Stimulated activated memory B cell treated with anti-CD40 and anti-IgM and Interleukin-4, amounts not matched to agents 10 μg/mL and 1 μg/mL and 100 μg/mL, for 72 hours (primary cell): Measurements from ENCODE around the gene ABHD12B.

Experiments
- ATAC-seq: fragments of 150-1000 bp; cut with Tn5 transposase; 2 replicates; pipeline ENCODE4 v1.10.0; 2021
- H3K27ac Mint-ChIP-seq: one replicate; pipeline ENCODE4 v1.8.0; 2022; ENCODE audit warnings: mild to moderate bottlenecking, mixed read lengths
- H3K27me3 Mint-ChIP-seq: one replicate; pipeline ENCODE4 v1.8.0; 2022; ENCODE audit warnings: mixed read lengths
- H3K36me3 Mint-ChIP-seq: one replicate; pipeline ENCODE4 v1.8.0; 2022; ENCODE audit warnings: mixed read lengths
- H3K4me1 Mint-ChIP-seq: one replicate; pipeline ENCODE4 v1.8.0; 2022; ENCODE audit warnings: mixed read lengths
- H3K4me3 Mint-ChIP-seq: one replicate; pipeline ENCODE4 v1.8.0; 2022; ENCODE audit warnings: mild to moderate bottlenecking, moderate library complexity, mixed read lengths
- H3K9me3 Mint-ChIP-seq: one replicate; pipeline ENCODE4 v1.8.0; 2022; ENCODE audit warnings: mixed read lengths

ABHD12B gene, protein sequence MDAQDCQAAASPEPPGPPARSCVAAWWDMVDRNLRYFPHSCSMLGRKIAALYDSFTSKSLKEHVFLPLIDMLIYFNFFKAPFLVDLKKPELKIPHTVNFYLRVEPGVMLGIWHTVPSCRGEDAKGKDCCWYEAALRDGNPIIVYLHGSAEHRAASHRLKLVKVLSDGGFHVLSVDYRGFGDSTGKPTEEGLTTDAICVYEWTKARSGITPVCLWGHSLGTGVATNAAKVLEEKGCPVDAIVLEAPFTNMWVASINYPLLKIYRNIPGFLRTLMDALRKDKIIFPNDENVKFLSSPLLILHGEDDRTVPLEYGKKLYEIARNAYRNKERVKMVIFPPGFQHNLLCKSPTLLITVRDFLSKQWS

DNA sequence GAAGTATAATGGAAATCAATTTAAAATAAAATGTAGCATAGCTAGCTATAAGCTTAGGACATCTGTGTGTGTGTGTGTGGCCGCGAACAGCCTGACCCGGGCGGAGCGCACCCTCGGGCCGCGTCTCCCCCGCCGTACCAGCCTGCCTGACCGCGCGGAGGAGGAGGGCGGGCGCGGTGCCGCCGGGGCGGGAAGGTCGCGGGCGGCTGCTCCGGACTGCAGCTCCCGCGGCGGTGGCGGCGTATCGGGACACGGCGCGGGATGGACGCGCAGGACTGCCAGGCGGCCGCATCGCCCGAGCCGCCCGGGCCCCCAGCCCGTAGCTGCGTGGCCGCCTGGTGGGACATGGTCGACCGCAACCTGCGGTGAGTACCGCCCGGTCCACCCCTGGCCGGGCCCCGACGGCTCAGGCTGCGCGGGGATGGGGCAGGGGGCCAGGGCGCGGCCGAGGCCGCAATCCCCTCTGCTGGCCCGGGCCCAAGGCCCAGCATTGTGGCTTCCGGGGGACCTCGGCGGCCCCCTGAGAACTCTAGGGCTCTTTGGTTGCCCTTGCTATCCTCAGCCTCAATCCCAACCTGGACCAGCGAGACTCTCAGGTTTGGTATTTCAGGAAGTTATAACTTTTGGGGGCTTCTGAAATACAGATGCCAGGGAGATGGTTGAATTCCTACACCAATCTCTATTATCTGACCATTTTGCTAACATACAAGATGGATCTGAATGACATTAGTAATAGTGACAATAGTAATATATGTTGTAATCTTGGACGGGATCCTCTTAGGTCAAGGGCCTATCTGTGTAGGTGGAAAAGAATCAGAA is at the start of gene ABHD12B:
ABHD12B (plus strand) TSS at position 140 of the 819 bp plus-strand sequence; CDS start at position 262, 122 bp downstream.
- ATAC-seq: no peak
- no peak within 1 kb of the TSS for H3K27ac Mint-ChIP-seq
- peak within 1 kb of the TSS; percentile 4 for H3K4me3 Mint-ChIP-seq
- peaks cover 47% of the 10 kb centered on the region for H3K4me1 Mint-ChIP-seq
- H3K36me3 Mint-ChIP-seq: no peaks in the 10 kb centered on the region
- H3K9me3 Mint-ChIP-seq: no peaks in the 10 kb centered on the region
- peaks cover 67% of the 10 kb centered on the region for H3K27me3 Mint-ChIP-seq

DNA sequence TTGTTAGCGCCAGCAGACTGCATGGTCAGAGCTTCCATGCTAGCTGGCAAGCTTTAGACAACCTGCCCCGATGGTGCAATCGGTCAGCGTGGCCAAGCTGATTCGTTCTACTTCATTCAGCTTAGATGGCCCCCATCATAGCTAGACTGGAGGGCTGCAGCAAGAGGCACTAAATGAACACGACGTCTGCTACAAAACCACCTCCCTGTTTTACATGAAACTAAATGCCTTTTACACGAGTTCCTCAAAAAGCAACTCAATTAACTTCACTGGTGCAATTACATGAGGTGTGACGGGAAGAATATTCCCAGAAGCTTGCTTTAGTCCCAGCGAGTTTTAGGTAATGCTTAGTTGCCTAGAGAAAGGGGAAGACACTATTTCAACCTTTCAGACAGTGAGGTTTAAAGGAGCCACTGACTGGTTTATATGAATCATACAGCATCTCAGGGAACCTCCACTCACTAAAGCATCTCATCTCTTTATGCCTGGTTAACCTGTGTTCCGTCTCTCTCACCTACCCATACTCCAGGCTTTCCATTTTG is 49.3 kb upstream of the ABHD12B start:
- ATAC-seq: peak; percentile 85
- no peaks in the 10 kb centered on the region for H3K9me3 Mint-ChIP-seq
- H3K36me3 Mint-ChIP-seq: peaks cover 38% of the 10 kb centered on the region
- H3K4me3 Mint-ChIP-seq: peak overlapping the region; percentile 66
- H3K27ac Mint-ChIP-seq: peak overlapping the region; percentile 99
- H3K27me3 Mint-ChIP-seq: no peaks in the 10 kb centered on the region
- H3K4me1 Mint-ChIP-seq: peaks cover 85% of the 10 kb centered on the region

DNA sequence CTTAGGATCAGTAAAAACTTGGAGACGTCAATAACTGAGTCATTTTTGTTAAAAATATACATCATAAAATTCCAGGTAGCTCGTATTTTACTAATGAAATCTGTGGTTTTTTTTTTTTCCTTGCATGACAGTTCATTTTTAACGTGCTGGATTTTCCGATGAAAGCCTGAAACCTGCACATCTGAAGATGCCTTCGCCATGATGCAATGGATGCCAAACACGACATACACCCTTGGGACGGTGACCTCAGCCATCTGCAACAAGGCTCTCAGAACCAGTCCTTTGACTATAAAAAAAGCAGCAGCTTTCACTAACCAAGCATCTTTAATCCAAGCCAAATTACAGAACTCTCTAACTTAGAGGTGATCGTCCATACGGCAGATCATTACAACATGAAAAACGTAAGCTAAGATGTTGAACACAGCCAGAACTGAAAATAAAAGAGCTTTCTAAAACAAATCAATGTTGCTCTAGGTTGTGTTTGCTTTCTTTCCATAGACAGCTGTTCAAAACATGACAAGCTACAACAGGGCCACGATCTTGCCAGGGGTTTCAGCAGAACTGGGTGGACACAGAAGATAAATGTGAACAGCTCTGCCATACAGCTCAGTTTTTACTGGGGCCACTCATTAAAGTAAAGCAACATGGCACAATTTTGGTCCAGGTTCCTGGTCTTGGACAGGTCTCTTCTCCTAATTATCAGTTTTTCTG is 48.6 kb upstream of the ABHD12B start:
- Mint-ChIP-seq H3K27me3 (no peaks in the 10 kb centered on the region), H3K4me1 (peaks cover 89% of the 10 kb centered on the region), H3K27ac (peak overlapping the region; percentile 99), H3K36me3 (peaks cover 37% of the 10 kb centered on the region), H3K9me3 (no peaks in the 10 kb centered on the region), H3K4me3 (peak overlapping the region; percentile 66)
- ATAC-seq: peak; percentile 74

DNA sequence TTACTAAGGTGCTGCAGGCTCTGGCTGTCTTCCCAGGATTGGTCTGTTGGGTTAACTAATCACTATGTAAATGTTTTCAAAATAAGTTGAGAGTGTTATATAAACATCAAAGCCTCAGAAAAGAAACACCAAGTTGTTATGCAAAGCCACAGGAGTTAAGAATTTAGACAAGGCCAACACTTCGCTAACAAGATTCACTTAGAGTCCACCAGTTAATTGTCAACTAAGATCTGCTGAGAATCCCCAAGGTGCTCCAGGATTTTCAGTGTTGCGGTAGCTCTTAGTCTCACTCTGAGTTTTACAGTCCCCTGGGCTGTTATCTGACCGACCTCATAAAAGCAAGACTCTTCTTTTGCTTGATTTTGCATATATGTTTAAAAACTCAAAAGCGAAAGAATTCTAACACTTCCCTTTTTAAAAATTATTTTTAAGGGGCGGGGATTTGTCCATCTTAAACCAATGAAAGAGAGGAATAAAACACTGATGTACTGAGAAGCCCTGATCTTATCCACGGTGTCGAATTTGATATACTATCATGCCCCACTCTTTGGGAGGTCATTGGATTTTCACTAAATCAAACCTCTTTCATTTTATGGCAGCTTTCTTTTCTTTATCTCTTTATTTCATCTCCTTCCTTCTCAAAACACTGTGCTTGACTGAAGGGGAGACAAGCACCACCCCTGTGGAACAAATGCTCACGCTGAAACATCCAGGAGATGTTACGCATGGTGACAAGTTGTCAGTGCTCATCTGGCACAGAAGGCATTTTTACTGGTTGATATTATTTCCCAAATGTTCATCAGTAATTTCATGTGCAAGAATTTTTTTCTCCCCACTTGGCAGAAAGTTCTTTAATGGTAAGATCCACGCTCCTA is 47.9 kb upstream of the ABHD12B start:
- peak; percentile 83 for ATAC-seq
- H3K36me3 Mint-ChIP-seq: peaks cover 39% of the 10 kb centered on the region

DNA sequence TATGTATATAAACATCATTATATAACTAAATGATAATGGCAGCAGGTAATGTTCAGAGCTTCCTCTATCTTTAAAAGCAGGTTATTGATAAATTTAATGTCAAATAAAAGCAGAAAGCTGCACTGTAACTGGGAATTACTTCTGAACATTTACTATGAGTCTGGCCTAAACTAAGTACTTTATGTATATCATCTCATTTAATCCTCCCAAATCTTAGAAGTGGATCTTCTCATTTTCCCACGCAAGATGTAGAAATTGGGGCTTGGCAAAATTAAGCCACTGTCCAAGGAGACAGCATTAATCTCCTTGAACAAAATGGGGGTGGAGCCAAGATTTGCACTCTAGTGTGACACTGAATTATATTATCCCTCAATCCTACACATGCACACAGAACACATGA is 46.5 kb upstream of the ABHD12B start:
- Mint-ChIP-seq H3K9me3 (no peaks in the 10 kb centered on the region), H3K27ac (peak overlapping the region; percentile 99), H3K4me3 (no peak overlapping the region), H3K36me3 (peaks cover 38% of the 10 kb centered on the region), H3K4me1 (peaks cover 88% of the 10 kb centered on the region), H3K27me3 (no peaks in the 10 kb centered on the region)
- ATAC-seq: no peak

More for the DNA sequence above, 47.9 kb upstream of the ABHD12B start:
- peaks cover 93% of the 10 kb centered on the region for H3K4me1 Mint-ChIP-seq
- H3K4me3 Mint-ChIP-seq: peak overlapping the region; percentile 66
- H3K9me3 Mint-ChIP-seq: no peaks in the 10 kb centered on the region
- H3K27ac Mint-ChIP-seq: peak overlapping the region; percentile 99
- H3K27me3 Mint-ChIP-seq: no peaks in the 10 kb centered on the region

DNA sequence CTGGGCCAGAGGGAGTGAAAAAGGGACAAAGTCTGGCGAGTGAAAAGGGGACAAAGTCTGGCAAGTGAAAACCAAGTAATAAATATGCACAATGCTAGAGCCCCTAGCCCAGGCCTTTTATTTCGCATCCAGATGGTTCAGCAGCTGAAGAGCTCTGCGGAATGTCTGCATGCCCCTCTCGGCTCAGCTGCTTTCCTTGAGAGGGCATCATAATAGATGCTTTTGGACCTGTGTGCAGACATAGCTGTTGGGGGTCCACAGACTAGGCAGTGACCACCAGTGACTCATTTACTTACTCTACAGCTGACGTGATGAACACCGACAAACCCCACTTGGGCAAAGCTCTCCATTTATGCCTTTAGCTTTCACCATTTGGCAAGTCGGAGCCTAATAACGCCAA is 45.2 kb upstream of the ABHD12B start:
- H3K27ac Mint-ChIP-seq: peak overlapping the region; percentile 59
- peaks cover 80% of the 10 kb centered on the region for H3K4me1 Mint-ChIP-seq
- H3K9me3 Mint-ChIP-seq: no peaks in the 10 kb centered on the region
- no peaks in the 10 kb centered on the region for H3K27me3 Mint-ChIP-seq
- H3K36me3 Mint-ChIP-seq: peaks cover 28% of the 10 kb centered on the region
- no peak for ATAC-seq
- peak overlapping the region; percentile 71 for H3K4me3 Mint-ChIP-seq

DNA sequence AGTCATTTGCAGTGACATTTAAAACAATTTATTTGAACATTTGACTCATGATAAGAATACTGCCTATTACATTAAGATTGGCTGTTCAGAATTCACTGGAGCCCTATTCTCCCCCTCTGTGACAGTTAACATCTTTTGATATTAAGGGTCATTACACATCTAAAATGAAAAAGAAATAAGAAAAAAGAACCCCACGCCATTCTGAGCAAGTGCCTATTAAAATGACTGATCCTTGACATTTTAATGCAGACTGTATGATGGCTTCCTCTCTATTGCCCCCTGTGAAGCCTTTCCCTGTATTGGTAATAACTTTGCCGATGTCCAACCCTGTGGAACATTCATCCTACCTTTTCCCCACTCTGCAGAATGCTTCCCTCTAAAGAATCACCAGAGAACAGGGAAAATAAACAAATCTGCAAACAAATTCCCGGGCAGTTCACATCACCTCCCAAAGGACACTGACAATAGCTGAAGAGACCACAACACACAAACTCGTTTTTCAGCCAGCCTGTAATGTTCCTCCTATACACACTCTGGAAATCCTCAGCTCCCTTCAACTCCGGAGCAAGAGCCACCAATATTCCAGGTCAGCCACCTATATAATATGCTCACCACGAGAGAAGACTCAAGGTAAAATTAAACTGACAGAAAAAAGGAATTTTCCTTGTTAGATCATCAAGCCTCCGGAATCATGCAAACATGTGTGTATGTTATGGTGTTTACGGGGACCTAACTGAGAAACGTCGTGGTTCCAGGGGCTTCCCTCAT is 42.9 kb upstream of the ABHD12B start:
- H3K4me3 Mint-ChIP-seq: peak overlapping the region; percentile 99
- no peak for ATAC-seq
- H3K9me3 Mint-ChIP-seq: no peaks in the 10 kb centered on the region
- peaks cover 26% of the 10 kb centered on the region for H3K36me3 Mint-ChIP-seq
- peak overlapping the region; percentile 89 for H3K27ac Mint-ChIP-seq
- H3K27me3 Mint-ChIP-seq: no peaks in the 10 kb centered on the region
- peaks cover 72% of the 10 kb centered on the region for H3K4me1 Mint-ChIP-seq

DNA sequence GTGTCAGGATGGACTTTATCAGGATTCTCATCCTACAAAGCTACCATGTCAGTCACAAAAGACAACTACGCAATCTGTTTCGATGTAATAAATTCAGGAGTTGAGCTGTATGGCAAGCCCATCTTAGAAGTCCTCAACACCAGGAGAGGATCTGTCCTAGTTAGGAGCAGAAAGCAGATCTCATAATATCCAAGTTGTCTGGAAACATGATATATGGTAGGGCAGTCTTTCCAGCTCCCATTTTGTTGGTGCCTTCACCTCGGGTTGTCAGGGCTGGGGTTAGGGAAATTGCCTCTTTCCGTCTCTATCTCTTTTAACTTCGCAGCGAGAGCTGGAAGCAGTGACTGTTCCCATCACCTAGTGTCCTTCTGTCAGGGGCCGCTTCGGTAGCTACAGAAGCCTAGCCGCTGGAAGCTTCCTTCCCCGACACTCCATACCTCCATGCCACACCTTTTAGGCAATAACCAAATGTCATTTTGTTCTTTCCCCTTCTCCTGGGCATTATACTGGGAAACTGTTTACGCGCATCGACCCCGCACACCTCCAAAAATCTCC is 42.3 kb upstream of the ABHD12B start:
- ATAC-seq: no peak
- Mint-ChIP-seq H3K9me3 (no peaks in the 10 kb centered on the region), H3K27ac (peak overlapping the region; percentile 89), H3K4me3 (peak overlapping the region; percentile 99), H3K4me1 (peaks cover 72% of the 10 kb centered on the region), H3K27me3 (no peaks in the 10 kb centered on the region), H3K36me3 (peaks cover 26% of the 10 kb centered on the region)

DNA sequence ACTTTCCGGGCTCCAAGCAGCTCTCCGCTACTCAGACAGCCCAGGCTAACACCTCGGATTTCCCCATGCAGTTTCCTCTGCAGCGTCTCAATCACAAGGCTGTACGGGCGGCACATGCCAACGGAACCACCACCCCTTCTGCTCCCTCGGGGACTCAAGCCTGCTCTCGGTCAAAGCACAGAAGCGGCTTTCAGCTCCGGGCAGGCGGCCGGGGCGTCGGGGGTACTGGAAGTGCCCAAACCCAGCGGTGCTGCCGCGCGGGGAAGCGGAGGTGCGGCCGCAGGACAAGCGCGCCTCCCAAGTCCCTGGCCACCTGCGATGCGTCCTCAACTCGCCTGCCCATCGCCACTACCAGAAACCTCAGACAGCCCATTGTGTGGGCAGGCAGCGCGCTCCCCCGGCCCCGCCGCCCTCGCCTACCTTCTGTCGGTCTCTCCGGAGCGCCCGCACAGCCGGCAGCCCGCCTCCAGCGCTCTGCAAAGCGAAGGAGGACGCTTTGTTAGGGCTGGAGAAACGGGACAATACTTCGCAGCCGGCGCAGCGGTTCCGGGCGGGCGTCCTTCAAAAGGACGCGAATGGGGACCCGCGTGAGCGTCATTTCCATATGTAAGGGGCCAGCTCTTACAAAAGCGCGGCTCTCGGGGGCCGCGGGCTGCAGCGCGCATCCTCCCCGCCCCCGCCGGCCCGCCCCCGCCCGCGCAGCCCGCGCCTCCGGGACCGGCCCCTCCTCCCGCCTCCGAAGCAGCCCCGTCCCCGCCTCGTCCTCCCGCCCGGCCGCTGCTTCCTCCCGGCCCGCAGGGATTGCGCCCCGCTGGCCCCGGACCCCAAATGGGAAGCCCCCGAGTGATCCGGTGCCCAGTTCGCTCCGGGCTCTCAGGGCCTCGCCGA is 41.6 kb upstream of the ABHD12B start:
- Mint-ChIP-seq H3K4me3 (peak overlapping the region; percentile 99), H3K36me3 (peaks cover 26% of the 10 kb centered on the region), H3K27ac (peak overlapping the region; percentile 89), H3K4me1 (peaks cover 72% of the 10 kb centered on the region), H3K9me3 (no peaks in the 10 kb centered on the region), H3K27me3 (no peaks in the 10 kb centered on the region)
- peak; percentile 80 for ATAC-seq

DNA sequence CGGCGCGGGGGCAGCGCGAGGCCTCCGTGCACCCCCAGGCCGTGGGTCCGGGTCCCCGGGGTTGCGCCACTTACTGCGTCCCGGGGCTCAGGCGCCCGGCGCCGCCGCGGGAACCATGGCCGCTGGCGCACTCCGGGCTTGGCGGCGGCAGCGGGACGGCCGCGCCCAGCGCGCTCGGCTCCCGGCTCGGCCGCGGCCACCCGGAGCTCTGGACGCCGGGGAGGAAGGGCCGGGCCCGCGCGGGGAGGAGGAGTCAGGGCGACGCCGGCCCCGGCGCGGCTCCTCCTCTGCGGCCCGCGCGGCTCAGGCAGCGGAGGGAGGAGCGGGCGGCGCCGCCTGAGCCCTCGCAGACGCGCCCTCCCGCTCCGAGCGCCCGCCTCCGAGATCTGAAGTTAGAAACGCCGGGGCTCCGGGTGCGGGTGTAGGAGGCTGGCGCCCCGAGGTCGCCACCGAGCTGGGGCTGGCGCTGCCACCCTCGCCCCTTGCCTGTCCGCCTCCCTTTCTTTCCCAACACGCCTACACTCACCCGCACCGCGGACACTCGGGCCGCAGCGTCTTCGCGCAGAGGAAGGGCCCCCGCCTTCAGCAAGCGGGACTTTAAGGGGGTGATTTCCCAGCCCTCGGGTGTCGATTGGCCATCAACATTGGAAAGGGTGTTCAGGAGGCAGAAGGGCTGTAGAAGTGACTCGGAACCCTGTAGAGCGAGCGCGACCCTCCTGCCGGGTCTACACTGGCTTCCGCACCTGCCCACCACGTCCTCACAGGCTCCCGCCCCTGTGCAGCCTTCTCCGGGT is 40.7 kb upstream of the ABHD12B start, which contains the start of gene NIN:
NIN (minus strand) TSS at position 231 of the 794 bp plus-strand sequence. CDS start 9,106 bp downstream, outside the sequence.
- peak; percentile 94 for ATAC-seq
- Mint-ChIP-seq H3K27ac (peak within 1 kb of the TSS; percentile 96), H3K4me3 (peak within 1 kb of the TSS; percentile 99), H3K4me1 (peaks cover 71% of the 10 kb centered on the region), H3K36me3 (peaks cover 26% of the 10 kb centered on the region), H3K9me3 (no peaks in the 10 kb centered on the region), H3K27me3 (no peaks in the 10 kb centered on the region)

DNA sequence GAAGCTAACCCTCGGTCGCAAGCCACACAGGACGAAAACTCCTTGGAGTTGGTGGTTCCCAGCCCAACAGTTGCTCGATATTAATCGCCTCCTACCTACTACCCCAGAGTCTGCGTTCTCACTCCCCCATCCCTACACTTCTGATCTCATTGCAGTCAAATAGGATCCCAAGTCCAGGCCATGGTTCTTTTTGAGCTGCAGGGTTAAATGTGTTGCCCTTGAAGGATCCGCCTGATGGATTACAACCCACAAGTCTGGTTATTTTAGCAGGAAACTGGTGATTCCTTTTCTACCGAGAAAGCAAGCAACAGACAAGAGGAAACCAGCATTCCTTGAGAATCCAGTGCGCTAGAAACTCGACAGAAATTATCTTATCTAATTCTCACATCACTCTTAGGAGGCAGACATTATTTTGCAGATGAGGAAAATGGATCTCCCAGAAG is 40.1 kb upstream of the ABHD12B start:
- Mint-ChIP-seq H3K4me1 (peaks cover 67% of the 10 kb centered on the region), H3K27ac (peak overlapping the region; percentile 96), H3K4me3 (peak overlapping the region; percentile 94), H3K9me3 (no peaks in the 10 kb centered on the region), H3K36me3 (peaks cover 26% of the 10 kb centered on the region), H3K27me3 (no peaks in the 10 kb centered on the region)
- no peak for ATAC-seq
